K562 (cell line): ENCODE measurements around the gene RNF212B. TPM values are rescaled to one million over a fixed set of nuclear protein-coding genes. Genes with fewer than 3 reads are reported as not detected.

Source experiments
- KDM4B ChIP-seq, 2 experiments: fragments of 450-650 bp in 1 of 2; sonication (generic) in 1 of 2; IDR thresholded peaks; 2 replicates each; pipeline ENCODE4 v1.6.1; 2016 to 2017; ENCODE audit warnings: borderline replicate concordance in 2 of 2, antibody characterized with exemption in 1 of 2, low read depth in 1 of 2, mild to moderate bottlenecking in 1 of 2
- MECOM ChIP-seq: fragments of 250-450 bp; sonication (Bioruptor Pico); IDR thresholded peaks from 2 replicates; pipeline ENCODE4 v1.8.0; 2022; ENCODE audit warnings: inconsistent platforms
- TOE1 ChIP-seq, 2 experiments: fragments of 450-650 bp in 1 of 2; sonication (generic) in 1 of 2; formaldehyde crosslinking in 1 of 2; IDR thresholded peaks; 2 replicates each; pipeline versions ENCODE4 v1.7.1 to v1.8.0; 2016 to 2022; ENCODE audit warnings: borderline replicate concordance in 2 of 2, mild to moderate bottlenecking in 2 of 2, antibody characterized with exemption in 1 of 2, inconsistent platforms in 1 of 2, low read depth in 1 of 2, missing genetic modification reagents in 1 of 2, moderate library complexity in 1 of 2
- polyA plus RNA-seq, 8 experiments: library from polyadenylated mRNA; depleted of rRNA in 4 of 8; stranded (reverse) in 5 of 8; unstranded in 3 of 8; fragments of >200 nt; fragmentation: Nextera tagmentation in 2 of 8; fragmentation: Illumina TruSeq in 1 of 8; extraction: Ambion mirVana in 2 of 8; extraction: Trizol in 1 of 8; gene quantifications; 2 replicates each; pipeline versions ENCODE4 v1.2.1 to v1.2.3, GENCODE V29; 2011 to 2014; ENCODE audit warnings: inconsistent platforms in 1 of 8, missing spikeins in 1 of 8
- total RNA-seq, 7 experiments: library from RNA; depleted of rRNA in 6 of 7; stranded (reverse); fragments of >200 nt in 6 of 7; fragmentation: Illumina TruSeq in 2 of 7; extraction: Trizol in 2 of 7; gene quantifications; 2 replicates each; pipeline versions ENCODE4 v1.2.1 to v1.2.3, GENCODE V29; 2011 to 2021; ENCODE audit warnings: low replicate concordance in 1 of 7
- TF ChIP-seq, protein P1 (sequence below), 2 experiments: fragments of 450-650 bp; formaldehyde crosslinking in 1 of 2; IDR thresholded peaks; 2 replicates each; pipeline versions ENCODE4 v1.4.0 to v1.6.1; 2014 to 2020; ENCODE audit warnings: mild to moderate bottlenecking in 2 of 2, borderline replicate concordance in 1 of 2, low read depth in 1 of 2
- TF ChIP-seq, protein P2 (sequence below), 3 experiments: fragments of 200-800 bp in 1 of 3; fragments of 250-450 bp in 1 of 3; fragments of 450-650 bp in 1 of 3; sonication (Bioruptor Pico) in 1 of 3; sonication (Bioruptor generic) in 1 of 3; formaldehyde crosslinking in 1 of 3; IDR thresholded peaks; 2 replicates each; pipeline versions ENCODE4 v1.6.1 to v1.8.0; 2016 to 2022; ENCODE audit warnings: mild to moderate bottlenecking in 2 of 3, missing genetic modification characterization in 2 of 3, missing compliant biosample characterization in 1 of 3, moderate library complexity in 1 of 3
- TF ChIP-seq, protein P3 (sequence below): fragments of 450-650 bp; formaldehyde crosslinking; IDR thresholded peaks from 2 replicates; pipeline ENCODE4 v1.4.0; 2020; ENCODE audit warnings: mild to moderate bottlenecking, moderate library complexity
- TF ChIP-seq, protein P4 (sequence below), 2 experiments: IDR thresholded peaks in 1 of 2; conservative IDR thresholded peaks in 1 of 2; 2 replicates each; pipeline ENCODE4 v1.6.1; 2016; ENCODE audit warnings: low read depth in 2 of 2, mild to moderate bottlenecking in 1 of 2, missing compliant biosample characterization in 1 of 2, missing genetic modification characterization in 1 of 2, moderate library complexity in 1 of 2

RNF212B gene
- total and polyA plus RNA-seq, 9 of the 15 experiments (the other 6 are each of a cell fraction or from before 2014, with no cell fraction given) = 0.15 to 0.43 (median 0.27) TPM; not detected in 3

DNA sequence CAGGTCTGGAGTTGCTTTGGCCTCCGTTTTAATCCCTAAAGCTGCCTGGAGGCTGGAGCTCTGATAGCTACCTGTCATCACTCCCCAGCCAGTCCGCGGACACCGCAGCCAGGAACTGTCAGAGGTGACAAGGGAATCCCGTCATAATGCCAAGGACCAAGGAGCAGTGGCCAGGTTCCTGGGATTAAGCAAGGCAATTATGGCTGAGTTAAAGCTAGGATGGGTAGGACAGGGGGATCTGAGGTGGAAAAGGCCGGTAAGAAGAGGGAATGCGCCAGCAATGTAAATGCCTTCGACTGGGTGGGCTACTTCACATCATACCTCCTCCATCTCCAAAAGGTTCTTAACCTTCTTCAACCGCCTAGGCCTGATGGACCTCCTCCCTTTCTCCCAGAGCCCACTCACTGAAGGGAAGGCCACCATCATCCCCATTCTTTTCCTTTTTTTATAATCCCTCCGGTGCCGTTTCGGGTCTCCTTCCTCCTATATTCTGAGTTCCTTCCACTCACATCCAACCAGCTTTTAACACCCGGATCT, 63.0 kb downstream of the RNF212B start (continued):
- TF ChIP-seq, protein P1, sequence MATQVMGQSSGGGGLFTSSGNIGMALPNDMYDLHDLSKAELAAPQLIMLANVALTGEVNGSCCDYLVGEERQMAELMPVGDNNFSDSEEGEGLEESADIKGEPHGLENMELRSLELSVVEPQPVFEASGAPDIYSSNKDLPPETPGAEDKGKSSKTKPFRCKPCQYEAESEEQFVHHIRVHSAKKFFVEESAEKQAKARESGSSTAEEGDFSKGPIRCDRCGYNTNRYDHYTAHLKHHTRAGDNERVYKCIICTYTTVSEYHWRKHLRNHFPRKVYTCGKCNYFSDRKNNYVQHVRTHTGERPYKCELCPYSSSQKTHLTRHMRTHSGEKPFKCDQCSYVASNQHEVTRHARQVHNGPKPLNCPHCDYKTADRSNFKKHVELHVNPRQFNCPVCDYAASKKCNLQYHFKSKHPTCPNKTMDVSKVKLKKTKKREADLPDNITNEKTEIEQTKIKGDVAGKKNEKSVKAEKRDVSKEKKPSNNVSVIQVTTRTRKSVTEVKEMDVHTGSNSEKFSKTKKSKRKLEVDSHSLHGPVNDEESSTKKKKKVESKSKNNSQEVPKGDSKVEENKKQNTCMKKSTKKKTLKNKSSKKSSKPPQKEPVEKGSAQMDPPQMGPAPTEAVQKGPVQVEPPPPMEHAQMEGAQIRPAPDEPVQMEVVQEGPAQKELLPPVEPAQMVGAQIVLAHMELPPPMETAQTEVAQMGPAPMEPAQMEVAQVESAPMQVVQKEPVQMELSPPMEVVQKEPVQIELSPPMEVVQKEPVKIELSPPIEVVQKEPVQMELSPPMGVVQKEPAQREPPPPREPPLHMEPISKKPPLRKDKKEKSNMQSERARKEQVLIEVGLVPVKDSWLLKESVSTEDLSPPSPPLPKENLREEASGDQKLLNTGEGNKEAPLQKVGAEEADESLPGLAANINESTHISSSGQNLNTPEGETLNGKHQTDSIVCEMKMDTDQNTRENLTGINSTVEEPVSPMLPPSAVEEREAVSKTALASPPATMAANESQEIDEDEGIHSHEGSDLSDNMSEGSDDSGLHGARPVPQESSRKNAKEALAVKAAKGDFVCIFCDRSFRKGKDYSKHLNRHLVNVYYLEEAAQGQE (IDR thresholded peaks at IDR 0.05; ENCODE audit: borderline replicate concordance) = no peak
- TF ChIP-seq, protein P1 (CRISPR knock-in tag; IDR thresholded peaks at IDR 0.05; ENCODE audit: low read depth) = 0 out of 2 replicates have a peak, but pooled peaks have one; percentile 60
- TF ChIP-seq KDM4B (IDR thresholded peaks at IDR 0.05; ENCODE audit: borderline replicate concordance in 2 of 2, low read depth in 1 of 2) (0 out of 4 replicates have a peak, but pooled peaks of 1 of the 2 experiments have one; percentile 5), TOE1 (IDR thresholded peaks at IDR 0.05; ENCODE audit: borderline replicate concordance) (no peak), TOE1 (CRISPR knock-in tag; IDR thresholded peaks at IDR 0.05; ENCODE audit: borderline replicate concordance, low read depth) (no peak), MECOM (CRISPR knock-in tag) (no peak)
- TF ChIP-seq, protein P2, sequence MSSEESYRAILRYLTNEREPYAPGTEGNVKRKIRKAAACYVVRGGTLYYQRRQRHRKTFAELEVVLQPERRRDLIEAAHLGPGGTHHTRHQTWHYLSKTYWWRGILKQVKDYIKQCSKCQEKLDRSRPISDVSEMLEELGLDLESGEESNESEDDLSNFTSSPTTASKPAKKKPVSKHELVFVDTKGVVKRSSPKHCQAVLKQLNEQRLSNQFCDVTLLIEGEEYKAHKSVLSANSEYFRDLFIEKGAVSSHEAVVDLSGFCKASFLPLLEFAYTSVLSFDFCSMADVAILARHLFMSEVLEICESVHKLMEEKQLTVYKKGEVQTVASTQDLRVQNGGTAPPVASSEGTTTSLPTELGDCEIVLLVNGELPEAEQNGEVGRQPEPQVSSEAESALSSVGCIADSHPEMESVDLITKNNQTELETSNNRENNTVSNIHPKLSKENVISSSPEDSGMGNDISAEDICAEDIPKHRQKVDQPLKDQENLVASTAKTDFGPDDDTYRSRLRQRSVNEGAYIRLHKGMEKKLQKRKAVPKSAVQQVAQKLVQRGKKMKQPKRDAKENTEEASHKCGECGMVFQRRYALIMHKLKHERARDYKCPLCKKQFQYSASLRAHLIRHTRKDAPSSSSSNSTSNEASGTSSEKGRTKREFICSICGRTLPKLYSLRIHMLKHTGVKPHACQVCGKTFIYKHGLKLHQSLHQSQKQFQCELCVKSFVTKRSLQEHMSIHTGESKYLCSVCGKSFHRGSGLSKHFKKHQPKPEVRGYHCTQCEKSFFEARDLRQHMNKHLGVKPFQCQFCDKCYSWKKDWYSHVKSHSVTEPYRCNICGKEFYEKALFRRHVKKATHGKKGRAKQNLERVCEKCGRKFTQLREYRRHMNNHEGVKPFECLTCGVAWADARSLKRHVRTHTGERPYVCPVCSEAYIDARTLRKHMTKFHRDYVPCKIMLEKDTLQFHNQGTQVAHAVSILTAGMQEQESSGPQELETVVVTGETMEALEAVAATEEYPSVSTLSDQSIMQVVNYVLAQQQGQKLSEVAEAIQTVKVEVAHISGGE (CRISPR knock-in tag; IDR thresholded peaks at IDR 0.05) = peak in 1 of 3 experiments; percentile 19; a peak in 1 of 6 replicates
- TF ChIP-seq, protein P3, sequence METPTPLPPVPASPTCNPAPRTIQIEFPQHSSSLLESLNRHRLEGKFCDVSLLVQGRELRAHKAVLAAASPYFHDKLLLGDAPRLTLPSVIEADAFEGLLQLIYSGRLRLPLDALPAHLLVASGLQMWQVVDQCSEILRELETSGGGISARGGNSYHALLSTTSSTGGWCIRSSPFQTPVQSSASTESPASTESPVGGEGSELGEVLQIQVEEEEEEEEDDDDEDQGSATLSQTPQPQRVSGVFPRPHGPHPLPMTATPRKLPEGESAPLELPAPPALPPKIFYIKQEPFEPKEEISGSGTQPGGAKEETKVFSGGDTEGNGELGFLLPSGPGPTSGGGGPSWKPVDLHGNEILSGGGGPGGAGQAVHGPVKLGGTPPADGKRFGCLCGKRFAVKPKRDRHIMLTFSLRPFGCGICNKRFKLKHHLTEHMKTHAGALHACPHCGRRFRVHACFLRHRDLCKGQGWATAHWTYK (CRISPR knock-in tag) = 0 out of 2 replicates have a peak, but pooled peaks have one; percentile 54
- TF ChIP-seq, protein P4, sequence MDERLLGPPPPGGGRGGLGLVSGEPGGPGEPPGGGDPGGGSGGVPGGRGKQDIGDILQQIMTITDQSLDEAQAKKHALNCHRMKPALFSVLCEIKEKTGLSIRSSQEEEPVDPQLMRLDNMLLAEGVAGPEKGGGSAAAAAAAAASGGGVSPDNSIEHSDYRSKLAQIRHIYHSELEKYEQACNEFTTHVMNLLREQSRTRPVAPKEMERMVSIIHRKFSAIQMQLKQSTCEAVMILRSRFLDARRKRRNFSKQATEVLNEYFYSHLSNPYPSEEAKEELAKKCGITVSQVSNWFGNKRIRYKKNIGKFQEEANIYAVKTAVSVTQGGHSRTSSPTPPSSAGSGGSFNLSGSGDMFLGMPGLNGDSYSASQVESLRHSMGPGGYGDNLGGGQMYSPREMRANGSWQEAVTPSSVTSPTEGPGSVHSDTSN (CRISPR knock-in tag; IDR thresholded peaks at IDR 0.05; ENCODE audit: low read depth) = no peak
- TF ChIP-seq, protein P4 (tag; conservative IDR thresholded peaks at IDR 0.05; ENCODE audit: low read depth) = peak; percentile 68
